MM.1S (cell line): Measurements from ENCODE around the gene SLC35B3.

Experiments
- EZH2 ChIP-seq: fragments of 300-600 bp; sonication (generic); optimal IDR thresholded peaks from 2 replicates; pipeline ENCODE3; 2017; ENCODE audit warnings: low read depth, mild to moderate bottlenecking, antibody characterized with exemption, low read length, mixed read lengths
- TF ChIP-seq, protein P1 (sequence below): fragments of 300-600 bp; sonication (generic); IDR thresholded peaks from 2 replicates; pipeline ENCODE4 v1.5.1; 2016; ENCODE audit warnings: antibody characterized with exemption, low read length, mixed read lengths

DNA sequence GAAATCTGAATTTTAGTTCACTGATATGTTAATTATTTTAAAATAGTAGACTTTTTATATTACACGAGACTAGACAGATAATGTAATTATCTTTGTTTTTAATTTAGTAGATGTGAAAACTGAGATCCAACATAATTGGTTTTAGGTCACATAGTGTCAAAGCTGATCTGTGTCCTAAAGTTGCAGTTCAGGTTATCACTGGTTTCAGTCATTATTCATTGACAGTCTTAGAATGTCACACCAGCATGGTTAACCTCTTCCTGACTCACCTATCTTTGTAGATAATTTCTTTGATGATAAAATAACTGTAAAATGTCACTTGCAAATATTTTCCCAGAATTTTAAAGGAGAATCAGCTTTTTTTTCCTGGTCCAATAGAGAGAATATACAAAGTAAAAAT is 48.3 kb upstream of the SLC35B3 start:
- TF ChIP-seq, protein P1, sequence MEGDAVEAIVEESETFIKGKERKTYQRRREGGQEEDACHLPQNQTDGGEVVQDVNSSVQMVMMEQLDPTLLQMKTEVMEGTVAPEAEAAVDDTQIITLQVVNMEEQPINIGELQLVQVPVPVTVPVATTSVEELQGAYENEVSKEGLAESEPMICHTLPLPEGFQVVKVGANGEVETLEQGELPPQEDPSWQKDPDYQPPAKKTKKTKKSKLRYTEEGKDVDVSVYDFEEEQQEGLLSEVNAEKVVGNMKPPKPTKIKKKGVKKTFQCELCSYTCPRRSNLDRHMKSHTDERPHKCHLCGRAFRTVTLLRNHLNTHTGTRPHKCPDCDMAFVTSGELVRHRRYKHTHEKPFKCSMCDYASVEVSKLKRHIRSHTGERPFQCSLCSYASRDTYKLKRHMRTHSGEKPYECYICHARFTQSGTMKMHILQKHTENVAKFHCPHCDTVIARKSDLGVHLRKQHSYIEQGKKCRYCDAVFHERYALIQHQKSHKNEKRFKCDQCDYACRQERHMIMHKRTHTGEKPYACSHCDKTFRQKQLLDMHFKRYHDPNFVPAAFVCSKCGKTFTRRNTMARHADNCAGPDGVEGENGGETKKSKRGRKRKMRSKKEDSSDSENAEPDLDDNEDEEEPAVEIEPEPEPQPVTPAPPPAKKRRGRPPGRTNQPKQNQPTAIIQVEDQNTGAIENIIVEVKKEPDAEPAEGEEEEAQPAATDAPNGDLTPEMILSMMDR, result no peak
- no peak for TF ChIP-seq EZH2
